T-helper 1 cell (primary cell): Measurements from ENCODE around the gene INHA.
A peak's percentile ranks its signal among the peaks of the same experiment; 100 is the strongest.

Experiments used
- DNase-seq, 5 donors: peaks; one replicate each; pipeline ENCODE4 v3.0.0-alpha.2; 2012 to 2020

Gene INHA

DNA sequence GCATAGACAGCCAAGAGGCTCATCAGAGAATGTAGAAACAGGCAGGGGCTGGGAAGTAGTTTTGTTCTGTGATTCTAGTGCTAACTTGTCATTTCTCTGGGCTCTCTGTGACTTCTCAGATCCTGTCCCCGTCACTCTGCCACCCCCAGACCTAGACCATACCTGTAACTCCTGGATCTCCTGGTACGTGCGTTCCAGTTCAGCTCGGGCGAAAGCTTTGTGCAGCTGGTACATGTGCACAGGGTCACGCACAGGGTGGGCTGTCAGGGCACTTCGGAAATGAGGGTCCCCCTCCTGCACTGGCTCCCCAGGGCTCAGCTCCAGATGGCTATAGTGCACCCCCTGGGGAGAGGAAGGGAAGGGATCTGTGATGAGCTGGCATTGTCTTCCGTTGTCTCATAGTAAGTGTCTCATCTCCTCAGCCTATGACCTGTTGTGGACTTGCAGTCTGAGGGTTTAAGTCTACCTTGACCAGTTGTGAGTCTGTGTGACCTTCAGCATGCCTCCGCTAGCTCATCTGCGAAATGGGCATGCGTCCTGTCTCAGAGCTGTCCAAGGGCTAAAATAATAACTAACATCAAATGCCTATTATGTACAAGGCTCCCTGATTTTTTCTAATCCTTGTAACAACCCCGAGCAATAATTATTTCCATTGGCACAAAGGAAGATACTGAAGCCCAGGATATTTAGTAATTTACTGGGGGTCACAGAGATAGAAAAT lies 31.2 kb upstream of the INHA start:
- DNase-seq: no peak

DNA sequence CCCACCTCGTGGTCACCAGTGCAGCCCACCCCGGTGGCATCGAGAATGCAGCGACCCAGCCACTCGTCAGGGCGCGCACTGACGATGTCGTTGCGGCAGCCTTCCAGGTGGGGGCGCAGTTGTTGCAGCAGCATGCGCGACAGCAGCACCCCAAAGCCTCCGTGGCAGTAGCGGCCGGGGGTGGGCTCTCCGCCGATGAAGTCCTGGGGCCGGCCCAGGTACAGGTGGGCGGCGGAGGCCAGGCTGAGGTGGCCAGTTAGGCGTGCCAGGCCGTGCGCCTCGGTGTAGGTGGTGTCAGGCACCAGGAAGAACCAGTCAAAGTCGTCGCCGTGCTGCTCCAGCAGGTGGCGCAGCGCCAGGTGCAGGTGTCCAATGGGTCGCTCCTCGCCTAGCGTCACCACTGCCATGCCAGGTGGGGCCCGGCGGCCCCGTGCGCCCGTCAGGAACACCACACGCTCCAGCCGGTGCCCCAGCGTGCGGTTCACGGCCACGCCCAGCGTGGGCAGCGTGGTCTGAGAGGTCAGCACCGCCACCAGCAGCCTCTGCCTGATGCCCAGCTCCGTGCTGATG lies 30.4 kb upstream of the INHA start:
- peak; percentile 71 to 85 (median 80) for DNase-seq

- DNase-seq: peak in 1 of 5 donors; percentile 57
Observed at GRCh38 chr2:219542931-219543595, 29.0 kb upstream of the INHA start.

DNA sequence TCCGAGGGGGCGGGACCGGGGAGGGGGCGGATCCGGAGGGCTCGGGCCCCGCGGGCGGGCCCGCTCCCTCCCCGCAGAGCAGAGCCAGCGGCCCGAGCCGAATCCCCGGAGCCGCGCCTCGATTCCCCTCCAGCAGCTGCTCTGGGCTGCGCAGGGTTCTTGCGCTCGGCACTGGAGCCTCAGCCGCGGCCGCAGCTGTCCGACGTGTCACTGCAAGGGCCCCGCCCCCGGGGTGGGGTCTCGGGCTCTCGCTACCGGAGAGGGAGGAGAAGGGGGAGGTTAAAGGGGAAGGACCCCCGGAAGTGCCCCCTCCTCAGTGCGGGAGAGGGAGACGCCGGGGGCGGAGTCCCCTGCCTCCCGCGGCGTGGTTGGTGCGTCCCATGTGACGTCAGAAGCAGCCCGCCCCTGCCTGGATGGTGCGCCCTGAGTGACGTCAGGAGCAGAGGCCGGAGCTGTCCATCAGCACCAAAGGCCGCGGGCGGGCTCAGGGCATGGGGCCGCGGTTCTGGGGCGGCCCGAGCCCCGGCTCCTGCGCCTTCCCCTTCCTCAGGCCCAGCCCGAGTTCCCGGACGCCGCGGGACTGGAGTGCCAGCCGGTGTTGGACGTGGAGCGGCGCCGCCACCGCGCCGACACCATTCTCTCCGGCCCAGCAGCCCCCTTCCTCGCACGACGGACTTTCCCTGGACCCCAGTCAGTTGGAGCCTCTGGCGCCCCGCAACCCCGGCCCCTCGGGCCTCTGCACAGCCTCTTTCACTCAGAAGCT lies 28.3 kb upstream of the INHA start, which contains the start of the genes CHPF and TMEM198:
Gene CHPF (minus strand): TSS at position 214 of the 763 bp plus-strand sequence. CDS start 271 bp downstream, outside the sequence.
Gene TMEM198 (plus strand): TSS at position 433 of the 763 bp plus-strand sequence. CDS start 700 bp downstream, outside the sequence.
- DNase-seq: peak; percentile 84 to 95 (median 89)

GRCh38 chr2:219544567-219544966 lies 27.5 kb upstream of the INHA start:
- no peak for DNase-seq

- no peak for DNase-seq
Observed at GRCh38 chr2:219545295-219545942, 26.7 kb upstream of the INHA start.

GRCh38 chr2:219545943-219546352 lies 26.2 kb upstream of the INHA start:
- DNase-seq: no peak

- no peak for DNase-seq
Observed at GRCh38 chr2:219547621-219548020, 24.5 kb upstream of the INHA start.

- no peak for DNase-seq
Observed at GRCh38 chr2:219548990-219549389, 23.1 kb upstream of the INHA start.

DNA sequence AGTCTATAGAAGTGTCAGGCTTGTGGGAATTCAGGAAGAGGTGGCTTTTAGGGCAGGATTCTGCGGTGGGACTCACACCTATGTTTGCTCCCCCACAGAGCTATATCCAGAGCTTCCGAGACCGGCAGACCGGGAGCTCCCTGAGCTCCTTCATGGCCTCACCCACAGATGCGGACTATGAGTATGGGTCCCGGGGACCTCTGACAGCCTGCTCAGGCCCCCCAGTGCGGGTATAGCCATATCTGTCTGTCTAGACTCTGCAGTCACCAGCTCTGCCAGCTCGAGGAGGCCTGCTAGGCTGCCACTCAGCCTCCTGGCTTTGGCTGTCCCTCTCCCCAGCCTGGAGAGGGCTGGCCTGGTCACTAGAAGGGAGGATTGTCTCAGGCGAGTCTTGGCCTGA lies 22.5 kb upstream of the INHA start:
- DNase-seq: no peak

DNA sequence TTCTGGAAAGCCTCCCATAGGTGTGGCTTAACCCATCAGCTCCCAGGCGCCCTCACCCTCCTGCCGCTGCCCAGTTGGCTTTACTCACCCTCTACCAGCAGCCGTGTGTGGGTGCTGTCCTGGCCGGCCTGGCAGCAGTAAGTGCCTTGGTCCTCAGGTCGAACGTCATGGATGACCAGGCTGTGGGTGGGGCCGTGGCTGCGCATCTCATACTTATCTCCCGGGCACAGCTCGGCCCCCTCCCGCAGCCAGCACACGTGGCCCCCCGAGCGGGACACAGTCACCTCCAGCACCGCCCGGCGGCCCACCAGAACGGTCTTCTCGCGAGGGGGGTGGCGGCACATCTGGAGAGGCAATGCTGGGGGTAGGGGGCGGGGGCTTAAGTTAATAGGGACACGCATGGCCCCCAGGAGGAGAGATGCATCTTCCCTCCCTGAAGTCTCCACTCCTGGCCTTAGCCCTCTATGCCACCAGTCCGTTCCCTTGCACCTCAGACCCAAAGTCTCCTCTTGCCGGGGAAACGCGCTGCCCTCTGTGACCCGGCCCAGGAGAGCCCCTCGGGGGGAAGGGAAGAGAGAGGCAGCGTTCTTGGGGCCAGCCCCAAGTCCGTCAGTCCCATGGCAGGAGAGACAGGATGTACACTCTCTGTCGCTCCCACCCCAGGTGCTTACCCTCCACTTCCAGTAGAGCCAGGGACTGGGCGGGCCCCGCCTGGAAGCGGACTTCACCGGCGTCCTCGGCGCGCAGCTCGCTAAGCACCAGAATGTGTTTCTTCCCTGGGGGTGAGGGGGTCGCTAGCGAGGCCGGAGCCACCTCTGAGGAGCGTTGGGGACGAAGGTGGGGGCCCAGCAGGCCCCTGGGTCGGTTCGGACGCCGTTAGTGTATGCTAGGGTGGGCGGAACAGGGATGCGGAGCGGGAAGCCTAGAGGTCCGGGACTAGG lies 20.4 kb upstream of the INHA start:
- DNase-seq: no peak

- peak; percentile 54 to 74 (median 73) for DNase-seq
Observed at GRCh38 chr2:219552382-219553167, 19.5 kb upstream of the INHA start.

DNA sequence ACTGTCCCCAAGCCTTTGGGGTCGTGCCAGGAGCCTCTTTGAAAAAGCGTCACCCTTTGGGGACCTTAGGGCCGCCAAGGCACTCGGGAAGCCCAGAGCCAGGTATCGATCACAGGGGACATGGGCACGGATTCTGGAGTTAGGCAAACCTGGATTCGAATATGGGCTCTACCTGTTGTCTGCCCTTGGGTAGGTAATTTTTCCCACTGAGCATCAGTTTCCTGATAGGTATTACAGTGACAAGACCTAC lies 19.0 kb upstream of the INHA start:
- no peak for DNase-seq

DNA sequence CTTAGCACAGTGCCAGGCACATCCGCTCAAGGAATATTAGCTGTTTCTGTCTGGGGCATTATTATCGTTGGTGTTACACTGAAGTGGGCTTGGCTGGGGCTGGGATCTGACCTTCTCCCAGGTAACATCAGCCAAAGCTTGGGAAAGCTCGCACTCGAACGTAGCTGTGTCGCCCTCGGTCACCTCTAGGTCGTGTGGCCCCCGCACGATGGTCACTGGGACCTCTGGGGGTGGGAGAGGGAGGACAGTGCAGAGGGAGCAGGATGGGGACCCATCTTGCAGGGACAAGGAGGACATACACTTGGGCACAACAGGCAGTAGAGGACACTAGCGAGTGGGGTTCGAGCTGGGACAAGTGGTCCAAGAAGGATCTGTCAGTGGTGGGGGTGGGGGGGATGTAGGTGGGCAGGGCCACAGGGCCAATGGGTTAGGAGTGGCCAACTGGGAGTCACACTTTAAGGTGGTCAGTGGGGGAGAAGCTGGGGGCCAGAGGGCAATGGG lies 18.6 kb upstream of the INHA start:
- no peak for DNase-seq

- no peak for DNase-seq
Observed at GRCh38 chr2:219554350-219554749, 17.8 kb upstream of the INHA start.

GRCh38 chr2:219555956-219556355 lies 16.2 kb upstream of the INHA start:
- DNase-seq: no peak

DNA sequence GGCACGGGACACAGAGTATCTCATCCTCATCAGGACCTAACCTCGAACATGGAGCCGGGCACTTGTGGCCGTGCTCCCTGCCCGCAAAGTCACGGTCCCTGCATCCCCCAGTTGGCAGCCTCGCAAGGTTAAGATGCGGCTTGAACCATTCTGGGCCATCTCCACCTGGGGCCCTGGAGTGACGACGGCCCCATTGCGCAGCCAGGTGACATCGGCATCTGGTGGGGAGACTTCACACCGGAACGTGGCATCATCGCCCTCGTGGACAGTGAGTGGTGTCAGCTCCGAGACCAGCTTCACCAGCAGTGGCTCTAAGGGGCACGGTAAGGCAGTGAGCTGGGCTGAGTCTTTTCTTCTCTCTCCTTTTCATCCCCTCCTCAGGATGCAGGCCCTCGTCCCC lies 15.7 kb upstream of the INHA start:
- no peak for DNase-seq

- DNase-seq: no peak
Observed at GRCh38 chr2:219557320-219557719, 14.8 kb upstream of the INHA start.

- no peak for DNase-seq
Observed at GRCh38 chr2:219557791-219558785, 14.0 kb upstream of the INHA start.
